Cardiac fibroblast (primary cell): ENCODE results near the gene ATF6.

ENCODE experiments used
- DNase-seq, 2 donors: peaks; one replicate each; pipeline versions ENCODE4 v3.0.0 to v3.0.0-alpha.2; 2010; ENCODE audit warnings: low read depth in 2 of 2
- H3K4me3 ChIP-seq, 2 donors: replicated peaks in 1 of 2; 1 replicate in 1 of 2; 2 replicates in 1 of 2; pipeline ENCODE4 v1.5.1; 2011; ENCODE audit warnings: low read depth in 2 of 2, low read length in 2 of 2, mild to moderate bottlenecking in 2 of 2, moderate library complexity in 1 of 2
- TF ChIP-seq, protein P1 (sequence below): IDR thresholded peaks from one replicate; pipeline ENCODE4 v1.5.1; 2011; ENCODE audit warnings: low read depth, mild to moderate bottlenecking, low read length, inconsistent platforms

Gene ATF6

DNA sequence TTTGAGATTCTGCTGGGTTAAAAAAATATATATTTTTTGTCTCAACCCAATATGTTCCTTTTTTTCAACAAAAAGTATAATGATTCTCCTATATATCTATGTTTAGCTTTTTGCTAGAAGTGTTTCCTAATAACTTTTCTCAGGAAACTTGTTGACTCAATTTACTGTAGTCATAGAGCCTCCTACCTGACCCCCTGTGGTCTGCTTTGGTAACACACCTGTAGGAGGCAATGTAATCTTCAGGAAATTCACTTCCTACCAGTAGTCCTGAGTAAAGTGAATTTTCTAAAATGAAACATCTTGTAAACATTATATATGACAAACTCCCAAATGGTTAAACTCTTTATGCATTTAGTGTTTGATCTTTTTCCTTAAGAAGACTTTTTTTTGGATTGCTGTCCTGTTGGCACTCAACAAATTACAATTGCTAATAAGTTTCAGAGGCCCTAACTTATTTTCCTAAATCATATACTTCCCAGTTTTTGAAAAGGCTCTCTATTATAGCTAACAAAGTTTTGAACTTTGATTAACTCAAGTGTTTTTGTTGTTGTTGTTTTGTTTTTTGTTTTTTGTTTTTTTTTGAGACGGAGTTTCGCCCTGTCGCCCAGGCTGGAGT, 139.3 kb downstream of the ATF6 start:
- TF ChIP-seq, protein P1, sequence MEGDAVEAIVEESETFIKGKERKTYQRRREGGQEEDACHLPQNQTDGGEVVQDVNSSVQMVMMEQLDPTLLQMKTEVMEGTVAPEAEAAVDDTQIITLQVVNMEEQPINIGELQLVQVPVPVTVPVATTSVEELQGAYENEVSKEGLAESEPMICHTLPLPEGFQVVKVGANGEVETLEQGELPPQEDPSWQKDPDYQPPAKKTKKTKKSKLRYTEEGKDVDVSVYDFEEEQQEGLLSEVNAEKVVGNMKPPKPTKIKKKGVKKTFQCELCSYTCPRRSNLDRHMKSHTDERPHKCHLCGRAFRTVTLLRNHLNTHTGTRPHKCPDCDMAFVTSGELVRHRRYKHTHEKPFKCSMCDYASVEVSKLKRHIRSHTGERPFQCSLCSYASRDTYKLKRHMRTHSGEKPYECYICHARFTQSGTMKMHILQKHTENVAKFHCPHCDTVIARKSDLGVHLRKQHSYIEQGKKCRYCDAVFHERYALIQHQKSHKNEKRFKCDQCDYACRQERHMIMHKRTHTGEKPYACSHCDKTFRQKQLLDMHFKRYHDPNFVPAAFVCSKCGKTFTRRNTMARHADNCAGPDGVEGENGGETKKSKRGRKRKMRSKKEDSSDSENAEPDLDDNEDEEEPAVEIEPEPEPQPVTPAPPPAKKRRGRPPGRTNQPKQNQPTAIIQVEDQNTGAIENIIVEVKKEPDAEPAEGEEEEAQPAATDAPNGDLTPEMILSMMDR, result peak; percentile 42
- no peak overlapping the region for H3K4me3 ChIP-seq
- DNase-seq, result peak; percentile 36 to 59

DNA sequence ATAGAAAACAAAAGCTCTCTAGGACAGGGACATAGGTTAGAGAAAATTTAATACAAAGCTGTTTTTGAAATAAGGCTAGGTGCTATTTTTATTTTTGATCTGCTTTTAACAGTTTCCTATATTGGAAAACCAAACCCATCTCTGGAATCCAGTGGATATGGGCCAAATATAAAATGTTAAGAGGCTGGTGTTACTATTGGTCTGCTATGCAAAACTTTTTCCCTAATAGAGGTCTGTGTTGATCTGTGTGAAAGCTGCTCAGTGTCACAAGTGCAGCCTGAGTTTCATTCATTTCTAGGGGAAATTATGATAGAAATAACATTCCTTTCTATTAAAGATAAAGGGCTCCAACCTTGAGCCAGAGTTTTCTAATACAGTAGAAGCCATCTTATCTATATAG, 141.1 kb downstream of the ATF6 start:
- no peak overlapping the region for H3K4me3 ChIP-seq
- TF ChIP-seq, protein P1, result no peak
- peak in 1 of 2 donors; percentile 13 for DNase-seq

DNA sequence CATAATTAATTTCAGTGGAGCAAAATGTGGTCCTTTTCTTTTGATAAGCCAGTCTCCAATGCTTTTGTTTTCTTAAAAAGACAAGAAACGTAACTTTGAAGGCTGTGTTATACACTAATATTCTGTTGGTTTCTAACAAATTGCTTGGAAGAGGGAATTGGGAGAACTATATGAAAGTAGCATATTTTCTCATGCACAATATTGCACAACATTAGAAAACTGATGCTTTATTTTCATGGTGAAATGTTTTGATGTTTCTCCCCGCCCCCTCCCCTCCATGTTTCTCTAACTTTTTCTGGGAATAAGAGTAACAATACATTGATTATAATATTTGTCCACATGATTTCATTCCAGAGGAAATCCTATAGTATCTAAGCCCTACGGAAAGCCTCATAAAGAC, 142.1 kb downstream of the ATF6 start:
- DNase-seq, result no peak
- H3K4me3 ChIP-seq, result no peak overlapping the region
- TF ChIP-seq, protein P1, result no peak

DNA sequence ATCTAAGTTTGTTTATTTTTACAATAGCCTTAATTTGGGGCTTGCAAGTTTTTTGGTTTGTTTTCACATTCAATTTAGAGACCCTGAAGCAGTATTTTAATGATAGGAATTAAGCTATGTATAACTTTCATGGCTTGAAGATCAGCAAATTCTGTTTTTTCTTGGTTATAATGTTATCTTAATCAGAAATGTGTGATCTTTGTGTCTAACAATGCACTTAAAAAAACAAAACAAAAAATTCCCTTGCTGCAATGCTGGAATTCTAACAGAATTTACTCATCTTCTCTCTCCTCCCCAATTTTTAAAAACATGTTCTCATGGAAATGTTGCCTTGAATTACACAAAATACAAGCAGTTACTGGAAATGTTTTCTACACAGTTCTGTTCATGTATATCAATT, 144.5 kb downstream of the ATF6 start:
- H3K4me3 ChIP-seq, result no peak overlapping the region
- TF ChIP-seq, protein P1, result no peak
- DNase-seq, result peak; percentile 29 to 75

DNA sequence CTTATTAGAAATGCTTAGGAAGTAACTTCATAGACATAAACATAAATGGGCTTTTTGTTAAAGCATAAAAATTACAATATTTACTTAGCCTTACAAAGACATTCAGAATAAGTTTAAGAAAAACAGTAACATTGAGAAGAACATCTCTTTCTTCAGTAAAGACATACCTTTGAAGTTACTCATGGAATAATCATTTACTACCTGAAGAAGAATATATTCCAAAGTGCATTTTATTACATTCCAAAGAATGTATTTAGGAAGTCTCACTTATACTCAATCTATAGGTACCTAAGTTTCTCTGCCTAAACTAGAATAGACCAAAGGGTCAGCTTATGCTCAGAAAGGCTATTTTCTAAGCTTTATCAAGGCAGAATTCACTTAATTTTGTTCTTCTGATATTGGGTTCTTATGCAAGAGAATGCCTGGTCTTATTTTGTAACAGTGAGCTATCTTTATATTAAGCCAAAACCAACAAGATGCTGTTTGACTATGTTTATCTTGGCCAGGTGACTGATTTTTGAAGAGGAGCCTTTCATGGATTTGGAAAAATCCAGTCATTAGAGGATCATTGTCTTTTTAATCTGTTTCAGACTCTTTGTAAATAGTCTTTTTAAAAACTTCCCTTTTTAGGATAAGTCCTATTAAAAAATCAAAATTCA, 147.5 kb downstream of the ATF6 start:
- TF ChIP-seq, protein P1, result no peak
- no peak overlapping the region for H3K4me3 ChIP-seq
- peak; percentile 31 to 83 for DNase-seq

DNA sequence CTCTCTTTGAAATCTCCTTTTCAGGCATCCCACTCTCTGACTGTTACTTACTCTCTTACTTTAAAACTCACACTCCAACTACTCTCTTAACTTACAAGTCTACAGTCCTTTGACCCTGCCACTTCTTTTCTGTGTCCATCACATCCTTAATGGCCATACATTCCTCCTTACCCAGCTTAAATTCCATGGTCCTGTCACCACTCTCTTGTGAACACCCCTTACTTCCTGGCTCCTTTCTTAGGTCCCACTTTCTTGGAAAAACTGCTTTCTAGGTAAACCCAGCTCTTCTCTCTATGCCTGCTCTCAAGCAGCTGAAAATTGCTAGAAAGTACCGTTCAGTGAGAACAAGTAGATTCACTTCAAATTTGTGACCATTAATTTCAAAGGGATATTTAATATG, 148.5 kb downstream of the ATF6 start:
- no peak for DNase-seq
- TF ChIP-seq, protein P1, result no peak
- no peak overlapping the region for H3K4me3 ChIP-seq
